Peyer's patch (tissue), 4 donors: ENCODE measurements around the gene PARVB. TPM values are rescaled to one million over a fixed set of nuclear protein-coding genes. Genes with fewer than 3 reads are reported as not detected.

Source experiments
- DNase-seq, 3 donors: peaks; one replicate each; pipeline ENCODE4 v3.0.0-alpha.2; 2017 to 2019
- H3K27ac ChIP-seq, 4 donors: fragments of 200-600 bp; sonication (generic); one replicate each; pipeline ENCODE4 v1.5.1; 2016 to 2019
- H3K27me3 ChIP-seq, 2 donors: fragments of 200-600 bp; sonication (generic); one replicate each; pipeline ENCODE4 v1.5.1; 2019
- H3K36me3 ChIP-seq, 3 donors: fragments of 200-600 bp; sonication (generic); one replicate each; pipeline ENCODE4 v1.5.1; 2016 to 2019
- H3K4me1 ChIP-seq, 4 donors: fragments of 200-600 bp; sonication (generic); one replicate each; pipeline ENCODE4 v1.5.1; 2016 to 2019
- H3K4me3 ChIP-seq, 4 donors: fragments of 200-600 bp; sonication (generic); 1 replicate in 3 of 4; 2 replicates in 1 of 4; pipeline ENCODE4 v1.5.1; 2016 to 2019; ENCODE audit warnings: mild to moderate bottlenecking in 1 of 4
- H3K9me3 ChIP-seq, 4 donors: fragments of 200-600 bp; sonication (generic); one replicate each; pipeline ENCODE4 v1.5.1; 2016 to 2019; ENCODE audit warnings: mild to moderate bottlenecking in 1 of 4
- POLR2A ChIP-seq, 2 donors: fragments of 450-650 bp; IDR thresholded peaks; one replicate each; pipeline ENCODE4 v1.5.1; 2017; ENCODE audit warnings: antibody characterized with exemption in 2 of 2, mild to moderate bottlenecking in 2 of 2, moderate library complexity in 2 of 2
- total RNA-seq, 4 donors: library from RNA; depleted of rRNA; stranded (reverse); fragments of >200 nt; gene quantifications; one replicate each; pipeline ENCODE4 v1.1.0, GENCODE V29; 2016
- TF ChIP-seq, protein P1 (sequence below), 6 experiments: fragments of 450-650 bp in 4 of 6; fragments of 200-600 bp in 2 of 6; sonication (generic) in 1 of 6; IDR thresholded peaks; one replicate each; pipeline ENCODE4 v1.5.1; 2017 to 2019; ENCODE audit warnings: antibody characterized with exemption in 6 of 6, mild to moderate bottlenecking in 3 of 6, moderate library complexity in 1 of 6

The PARVB gene
- total RNA-seq, 4 donors from 2014 or later, result 1.8 to 71.8 (median 7.7) TPM

DNA sequence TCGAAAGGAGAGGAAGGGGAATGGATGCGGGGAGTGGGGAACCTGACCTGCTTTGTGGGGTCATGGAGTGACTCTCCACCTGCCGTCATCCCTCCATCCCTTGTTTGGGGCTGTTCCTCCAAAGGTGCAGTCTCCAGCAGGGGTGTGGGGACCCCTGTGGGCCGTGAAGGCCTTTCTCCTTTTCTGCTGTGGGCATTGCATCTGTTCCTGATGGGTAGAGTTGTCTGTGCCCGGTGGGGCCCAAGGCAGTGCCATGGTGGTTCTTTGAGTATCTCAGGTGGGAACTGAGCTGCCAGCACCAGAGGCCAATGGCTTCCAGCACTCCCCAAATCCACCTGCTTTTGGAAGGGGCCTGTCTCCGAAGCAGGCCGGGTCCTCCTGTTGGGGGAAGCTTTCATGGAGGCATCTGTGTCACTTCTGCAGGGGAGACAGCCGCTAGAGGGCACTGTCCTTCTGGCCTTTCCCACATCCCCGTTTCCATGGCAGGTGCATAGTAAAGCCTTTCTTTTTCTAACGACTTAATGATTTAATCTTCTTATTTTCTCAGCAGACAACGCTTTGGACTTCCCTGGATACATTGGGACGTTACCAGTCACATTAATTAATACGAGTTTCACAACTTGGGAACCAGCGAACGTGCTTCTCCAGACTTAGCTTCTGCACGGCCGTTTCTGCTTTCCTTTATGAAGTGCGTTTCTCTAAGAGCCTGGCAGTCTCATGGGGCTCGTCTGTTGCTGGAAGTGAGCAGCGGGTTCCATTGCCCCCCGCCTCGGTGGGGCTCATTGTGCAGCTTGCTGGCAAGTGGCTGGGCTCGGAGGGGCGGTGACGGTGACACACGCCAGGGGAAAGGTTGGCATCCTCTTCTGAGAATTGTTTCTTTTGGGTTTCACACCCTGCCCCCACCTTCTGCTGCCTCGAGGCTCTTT, 57.1 kb downstream of the PARVB start:
- Histone ChIP-seq H3K9me3 (peaks cover 0 to 3% (median 0%) of the 10 kb centered on the region in 4 donors), H3K4me1 (no peaks in the 10 kb centered on the region), H3K4me3 (no peak overlapping the region), H3K36me3 (no peaks in the 10 kb centered on the region), H3K27me3 (no peaks in the 10 kb centered on the region), H3K27ac (no peak overlapping the region)
- DNase-seq, result peak; percentile 75 to 92 (median 84)
- TF ChIP-seq, protein P1, sequence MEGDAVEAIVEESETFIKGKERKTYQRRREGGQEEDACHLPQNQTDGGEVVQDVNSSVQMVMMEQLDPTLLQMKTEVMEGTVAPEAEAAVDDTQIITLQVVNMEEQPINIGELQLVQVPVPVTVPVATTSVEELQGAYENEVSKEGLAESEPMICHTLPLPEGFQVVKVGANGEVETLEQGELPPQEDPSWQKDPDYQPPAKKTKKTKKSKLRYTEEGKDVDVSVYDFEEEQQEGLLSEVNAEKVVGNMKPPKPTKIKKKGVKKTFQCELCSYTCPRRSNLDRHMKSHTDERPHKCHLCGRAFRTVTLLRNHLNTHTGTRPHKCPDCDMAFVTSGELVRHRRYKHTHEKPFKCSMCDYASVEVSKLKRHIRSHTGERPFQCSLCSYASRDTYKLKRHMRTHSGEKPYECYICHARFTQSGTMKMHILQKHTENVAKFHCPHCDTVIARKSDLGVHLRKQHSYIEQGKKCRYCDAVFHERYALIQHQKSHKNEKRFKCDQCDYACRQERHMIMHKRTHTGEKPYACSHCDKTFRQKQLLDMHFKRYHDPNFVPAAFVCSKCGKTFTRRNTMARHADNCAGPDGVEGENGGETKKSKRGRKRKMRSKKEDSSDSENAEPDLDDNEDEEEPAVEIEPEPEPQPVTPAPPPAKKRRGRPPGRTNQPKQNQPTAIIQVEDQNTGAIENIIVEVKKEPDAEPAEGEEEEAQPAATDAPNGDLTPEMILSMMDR (IDR thresholded peaks at IDR 0.05), result peak; percentile 51 to 86 (median 66)
- no peak for TF ChIP-seq POLR2A (IDR thresholded peaks at IDR 0.05)

DNA sequence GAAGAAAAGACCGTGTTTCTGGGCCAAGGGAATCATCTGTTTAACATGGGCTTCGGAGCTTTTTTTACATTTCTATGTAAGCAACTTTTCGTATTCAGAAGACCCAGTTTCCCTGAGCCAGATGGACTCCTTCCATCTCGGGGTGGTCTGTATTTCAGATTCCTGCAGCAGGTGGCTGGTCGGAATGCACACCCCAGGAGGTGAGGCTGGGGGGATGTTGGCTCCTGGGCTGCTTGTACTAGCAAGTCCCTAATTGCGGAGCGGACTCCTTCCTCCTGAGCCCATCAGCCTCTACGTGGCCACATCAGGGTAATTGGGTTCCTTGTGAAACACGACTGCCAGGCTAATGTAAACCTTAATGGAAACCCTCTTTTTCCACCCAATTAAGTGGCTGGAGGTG, 58.7 kb downstream of the PARVB start:
- DNase-seq, result no peak
- TF ChIP-seq, protein P1 (IDR thresholded peaks at IDR 0.05), result no peak
- no peak for TF ChIP-seq POLR2A (IDR thresholded peaks at IDR 0.05)
- no peak overlapping the region for H3K4me3 ChIP-seq
- H3K4me1 ChIP-seq, result no peaks in the 10 kb centered on the region
- H3K27ac ChIP-seq, result no peak overlapping the region
- H3K36me3 ChIP-seq, result no peaks in the 10 kb centered on the region
- no peaks in the 10 kb centered on the region for H3K27me3 ChIP-seq
- H3K9me3 ChIP-seq, result peaks cover 0 to 3% (median 0%) of the 10 kb centered on the region in 4 donors

DNA sequence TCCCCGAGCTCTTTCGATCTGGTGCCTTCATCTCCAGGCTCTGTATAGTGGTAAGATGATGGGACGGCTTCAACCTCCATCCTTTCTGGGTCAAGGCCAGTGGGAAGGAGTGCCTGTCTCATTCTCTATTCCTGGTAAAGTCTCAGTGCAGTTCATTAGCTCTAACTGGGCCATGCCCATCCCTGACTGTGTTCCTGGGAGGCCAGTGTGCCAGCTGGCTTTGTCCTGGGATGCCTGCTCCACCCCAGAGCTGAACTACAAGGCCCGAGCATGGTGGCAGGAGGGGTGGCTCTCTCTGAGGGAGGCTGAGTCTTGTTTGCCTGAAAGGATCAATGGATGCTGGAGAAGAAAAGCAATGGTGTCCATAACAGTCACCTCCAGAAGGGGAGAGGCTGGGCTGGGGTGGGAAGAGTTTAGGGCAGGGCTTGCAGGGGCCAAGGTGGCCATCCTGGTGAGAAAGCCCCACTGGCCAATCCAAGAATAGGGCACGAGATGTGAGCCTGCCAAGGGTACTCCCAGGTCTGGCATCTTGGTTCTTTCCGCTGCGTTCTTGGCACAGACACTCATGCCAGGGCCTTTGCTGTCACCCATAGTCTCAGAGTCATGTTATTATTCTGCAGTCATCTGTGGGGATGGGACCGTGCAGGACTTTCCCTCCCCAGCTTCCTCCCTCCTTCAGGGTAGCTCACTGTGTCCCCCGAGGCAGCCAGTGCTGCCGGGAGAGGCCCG, 60.1 kb downstream of the PARVB start:
- Histone ChIP-seq H3K27ac (no peak overlapping the region), H3K4me3 (no peak overlapping the region), H3K4me1 (no peaks in the 10 kb centered on the region), H3K9me3 (peaks cover 0 to 3% (median 0%) of the 10 kb centered on the region in 4 donors), H3K27me3 (no peaks in the 10 kb centered on the region), H3K36me3 (no peaks in the 10 kb centered on the region)
- no peak for TF ChIP-seq POLR2A (IDR thresholded peaks at IDR 0.05)
- TF ChIP-seq, protein P1 (IDR thresholded peaks at IDR 0.05), result no peak
- DNase-seq, result no peak

DNA sequence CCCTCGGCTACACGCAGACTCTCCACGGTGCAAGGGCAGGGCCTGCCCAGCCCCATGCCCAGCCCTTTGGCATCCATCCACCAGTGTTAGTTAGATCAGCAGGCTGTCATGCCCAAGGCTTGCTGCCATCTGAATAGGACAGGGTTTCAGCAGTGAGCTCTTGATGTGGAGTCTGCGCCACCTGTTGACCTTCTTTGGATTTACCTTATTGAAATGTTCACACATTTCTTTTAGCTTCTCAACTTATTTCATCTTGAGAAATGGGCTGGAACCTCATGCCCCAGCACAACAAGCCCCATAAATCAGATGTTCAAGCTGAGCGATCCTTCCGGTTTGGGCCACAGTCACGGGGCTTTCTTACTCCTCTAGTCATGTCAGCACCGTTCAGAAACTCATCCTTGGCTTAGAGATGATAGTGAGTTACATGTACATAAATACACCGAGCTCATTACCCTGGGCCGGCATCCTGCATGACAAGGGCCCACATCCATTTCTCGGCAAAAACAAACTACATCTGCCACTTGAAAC, 61.7 kb downstream of the PARVB start:
- TF ChIP-seq, protein P1 (IDR thresholded peaks at IDR 0.05), result peak in 5 of 6 experiments; percentile 17 to 47 (median 43)
- TF ChIP-seq POLR2A (IDR thresholded peaks at IDR 0.05), result no peak
- Histone ChIP-seq H3K4me1 (no peaks in the 10 kb centered on the region), H3K27me3 (no peaks in the 10 kb centered on the region), H3K9me3 (peaks cover 0 to 3% (median 0%) of the 10 kb centered on the region in 4 donors), H3K4me3 (no peak overlapping the region), H3K36me3 (no peaks in the 10 kb centered on the region), H3K27ac (peak overlapping the region in 3 of 4 donors; percentile 1 to 57 (median 7))
- peak in 2 of 3 donors; percentile 36 to 63 for DNase-seq

DNA sequence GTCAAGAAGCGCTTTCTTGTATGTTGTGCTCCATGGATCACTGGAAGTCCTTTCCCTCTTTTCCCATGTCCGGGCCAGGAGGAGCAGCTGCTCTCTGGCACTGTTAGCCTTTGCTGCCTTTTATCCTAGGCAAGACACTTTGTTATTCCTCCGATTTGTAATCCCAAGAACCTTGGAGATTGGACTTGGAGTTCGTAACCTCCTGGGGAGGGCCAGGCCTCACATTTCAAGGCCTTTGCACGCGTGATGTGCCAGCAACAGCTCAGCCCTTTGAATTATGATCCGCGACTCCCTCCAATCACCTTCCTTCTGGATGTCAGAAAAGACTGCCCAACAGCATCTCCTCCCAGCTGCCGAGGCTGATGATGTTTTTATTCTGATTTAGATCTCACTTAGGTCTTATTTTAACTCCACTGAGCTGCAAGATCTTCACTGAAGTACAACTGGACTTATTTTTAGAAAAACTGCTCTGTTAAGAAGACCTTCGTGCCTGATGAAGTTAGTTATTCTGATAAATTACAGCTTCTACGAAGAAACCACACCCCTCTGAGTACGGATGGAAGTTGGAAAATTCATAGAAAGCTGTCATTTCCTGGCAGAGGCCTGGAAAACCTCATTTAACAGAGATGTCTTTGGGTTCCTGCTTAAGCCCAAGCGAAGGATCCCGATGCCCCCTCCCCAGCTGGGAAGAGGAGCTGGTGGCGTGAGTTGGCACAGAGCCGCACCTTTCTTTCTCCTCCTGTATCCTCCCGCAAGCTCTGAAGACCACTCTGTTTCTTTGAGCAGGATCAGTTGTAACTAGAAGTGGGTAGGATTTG, 62.4 kb downstream of the PARVB start:
- H3K4me1 ChIP-seq, result no peaks in the 10 kb centered on the region
- H3K36me3 ChIP-seq, result no peaks in the 10 kb centered on the region
- DNase-seq, result no peak
- no peaks in the 10 kb centered on the region for H3K27me3 ChIP-seq
- peak overlapping the region in 3 of 4 donors; percentile 1 to 57 (median 7) for H3K27ac ChIP-seq
- peaks cover 0 to 3% (median 0%) of the 10 kb centered on the region in 4 donors for H3K9me3 ChIP-seq
- TF ChIP-seq POLR2A (IDR thresholded peaks at IDR 0.05), result no peak
- TF ChIP-seq, protein P1 (IDR thresholded peaks at IDR 0.05), result no peak
- no peak overlapping the region for H3K4me3 ChIP-seq
